HG03378 (cell line): ENCODE results near the gene TMEM92.

Source experiments
- ATAC-seq: cut with Tn5 transposase; IDR thresholded peaks from one replicate; pipeline ENCODE4 v1.9.1; 2021; ENCODE audit warnings: mild to moderate bottlenecking, moderate library complexity; ENCODE audit not compliant: unreplicated experiment

The TMEM92 gene

DNA sequence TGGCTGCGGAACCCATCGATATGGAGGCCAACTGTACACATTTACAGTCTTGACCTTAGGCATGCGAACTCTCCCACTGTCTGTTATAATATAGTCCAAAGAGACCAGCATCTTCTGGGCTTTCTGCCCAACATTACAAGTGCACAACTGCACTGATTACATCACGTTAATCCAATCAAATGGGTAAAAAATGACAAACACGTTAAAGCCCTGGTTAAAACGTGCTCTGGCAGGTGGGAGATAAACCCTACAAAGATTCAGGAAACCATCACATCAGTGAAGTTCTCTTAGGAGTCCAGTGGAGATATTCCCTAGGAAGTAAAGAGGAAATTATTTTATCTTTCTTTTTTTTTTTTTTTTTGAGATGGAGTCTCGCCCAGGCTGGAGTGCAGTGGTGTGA is 48.0 kb downstream of the TMEM92 start:
- ATAC-seq: no peak

DNA sequence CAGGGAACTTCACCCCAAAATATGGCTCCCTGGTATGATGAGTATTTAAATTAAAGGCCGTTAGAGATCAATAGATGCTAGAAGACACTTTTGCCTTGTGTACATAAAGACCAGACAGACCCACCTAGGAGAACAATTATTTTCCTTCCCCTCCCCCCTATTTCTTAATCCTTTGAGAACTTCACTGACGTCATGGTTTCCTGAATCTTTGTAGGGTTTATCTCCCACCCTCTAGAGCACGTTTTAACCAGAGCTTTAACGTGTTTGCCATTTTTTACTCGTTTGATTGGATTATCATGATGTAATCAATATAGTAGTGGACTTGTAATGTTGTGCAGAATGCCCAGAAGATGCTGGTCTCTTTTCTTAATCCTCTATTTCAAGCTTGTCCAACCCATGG is 48.8 kb downstream of the TMEM92 start:
- no peak for ATAC-seq

DNA sequence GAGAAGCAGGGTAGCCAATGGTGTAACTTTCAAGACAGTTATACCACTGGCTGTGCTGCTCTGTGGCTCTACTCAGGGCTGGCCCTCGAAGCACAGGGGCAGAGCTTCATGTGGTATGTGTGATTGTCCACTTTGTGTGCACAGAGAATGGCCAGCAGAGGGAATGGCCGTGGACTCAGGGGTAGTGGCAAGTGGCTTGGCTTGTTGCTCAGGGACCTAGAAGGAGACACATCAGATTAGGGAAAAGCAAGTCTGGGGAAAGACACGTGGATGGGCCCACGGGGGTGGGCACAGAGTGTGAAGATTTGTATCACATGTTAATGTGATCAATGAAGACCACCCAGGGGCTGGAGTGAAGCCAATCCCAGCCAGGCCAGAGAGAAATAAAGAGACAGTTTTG is 51.6 kb downstream of the TMEM92 start:
- no peak for ATAC-seq

- ATAC-seq: no peak
Measured at GRCh38 chr17:50326831-50327364, 52.6 kb downstream of the TMEM92 start.

- ATAC-seq: no peak
Measured at GRCh38 chr17:50328363-50329325, 54.4 kb downstream of the TMEM92 start.

GRCh38 chr17:50329716-50330115 is 55.5 kb downstream of the TMEM92 start:
- no peak for ATAC-seq

- ATAC-seq: no peak
Measured at GRCh38 chr17:50330151-50330775, 56.0 kb downstream of the TMEM92 start.
